Keratinocyte (primary cell): ENCODE results near the gene CERT1. TPM values are rescaled to one million over a fixed set of nuclear protein-coding genes. Genes with fewer than 3 reads are reported as not detected.

Experiments used
- DNase-seq: peaks from one replicate; pipeline ENCODE4 v3.0.0-alpha.2; 2011; ENCODE audit warnings: low read depth, missing footprints, low spot score
- FAIRE-seq: peaks from 2 replicates; lab custom pipeline; 2011; peaks lifted over from hg19 to GRCh38; lab: Jason Lieb, UNC
- H2AFZ ChIP-seq: 2 replicates; pipeline ENCODE4 v1.6.0; 2012; ENCODE audit warnings: low read length, control low read depth, inconsistent platforms; ENCODE audit not compliant: control insufficient read depth
- H3K27ac ChIP-seq: 2 replicates; pipeline ENCODE4 v1.5.1; 2011; ENCODE audit warnings: low read length; ENCODE audit not compliant: control insufficient read depth, insufficient read depth
- H3K27me3 ChIP-seq: 3 replicates; pipeline ENCODE4 v1.6.0; 2011; ENCODE audit warnings: low read length; ENCODE audit not compliant: control insufficient read depth, insufficient read depth; ENCODE audit errors: extremely low read depth
- H3K36me3 ChIP-seq, 2 experiments: 2 replicates in 1 of 2; 3 replicates in 1 of 2; pipeline ENCODE4 v1.5.1; 2011; ENCODE audit warnings: low read length in 2 of 2, mild to moderate bottlenecking in 1 of 2; ENCODE audit not compliant: control insufficient read depth in 2 of 2, insufficient read depth in 2 of 2; ENCODE audit errors: extremely low read depth in 1 of 2
- H3K4me1 ChIP-seq: 3 replicates; pipeline ENCODE4 v1.5.1; 2011; ENCODE audit warnings: low read length; ENCODE audit not compliant: control insufficient read depth, insufficient read depth; ENCODE audit errors: extremely low read depth
- H3K4me2 ChIP-seq: 3 replicates; pipeline ENCODE4 v1.6.0; 2011; ENCODE audit warnings: low read depth, low read length; ENCODE audit not compliant: control insufficient read depth, insufficient read depth; ENCODE audit errors: extremely low read depth
- H3K4me3 ChIP-seq, 3 experiments: fragments of 200-600 bp in 1 of 3; sonication (generic) in 1 of 3; 2 replicates in 2 of 3; 3 replicates in 1 of 3; pipeline ENCODE4 v1.5.1; 2011 to 2016; ENCODE audit warnings: low read length in 3 of 3, mild to moderate bottlenecking in 3 of 3, control low read depth in 2 of 3, inconsistent platforms in 1 of 3, low read depth in 1 of 3, mixed read lengths in 1 of 3, mixed run types in 1 of 3, moderate library complexity in 1 of 3; ENCODE audit not compliant: control insufficient read depth in 2 of 3, insufficient read depth in 2 of 3; ENCODE audit errors: extremely low read depth in 1 of 3
- H3K79me2 ChIP-seq: 2 replicates; pipeline ENCODE4 v1.6.0; 2012; ENCODE audit warnings: low read length; ENCODE audit not compliant: control insufficient read depth, insufficient read depth
- H3K9ac ChIP-seq: 3 replicates; pipeline ENCODE4 v1.6.0; 2011; ENCODE audit warnings: low read length; ENCODE audit not compliant: control insufficient read depth, insufficient read depth; ENCODE audit errors: extremely low read depth
- H3K9me1 ChIP-seq: 3 replicates; pipeline ENCODE4 v1.6.0; 2011; ENCODE audit warnings: low read length; ENCODE audit not compliant: control insufficient read depth, insufficient read depth; ENCODE audit errors: extremely low read depth
- H3K9me3 ChIP-seq: 2 replicates; pipeline ENCODE4 v1.5.1; 2012; ENCODE audit warnings: low read depth, low read length; ENCODE audit not compliant: control insufficient read depth
- H4K20me1 ChIP-seq: 3 replicates; pipeline ENCODE4 v1.6.0; 2011; ENCODE audit warnings: low read length; ENCODE audit not compliant: control insufficient read depth, insufficient read depth; ENCODE audit errors: extremely low read depth
- CTCF ChIP-seq, 3 experiments: IDR thresholded peaks in 1 of 3; conservative IDR thresholded peaks in 1 of 3; optimal IDR thresholded peaks in 1 of 3; 2 replicates in 2 of 3; 3 replicates in 1 of 3; pipeline versions ENCODE3 to v1.5.1; 2011; ENCODE audit warnings: low read length in 3 of 3, mild to moderate bottlenecking in 3 of 3, moderate library complexity in 2 of 3, control low read depth in 1 of 3, inconsistent platforms in 1 of 3; ENCODE audit not compliant: insufficient read depth in 2 of 3; ENCODE audit errors: extremely low read depth in 1 of 3
- EZH2 ChIP-seq: IDR thresholded peaks from one replicate; pipeline ENCODE4 v1.6.1; 2012; ENCODE audit warnings: inconsistent platforms, mild to moderate bottlenecking, low read length, moderate library complexity
- dilution Hi-C: fragments of 300-500 bp; cut with MboI; formaldehyde crosslinking; loops from one replicate; pipeline ENCODE4 v1.7.0; 2020; ENCODE audit warnings: low sequenced_read_pairs; ENCODE audit not compliant: extremely low pct_ligation_motif_present
- polyA plus RNA-seq, 5 experiments: library from polyadenylated mRNA; depleted of rRNA in 3 of 5; stranded (reverse) in 3 of 5; stranded (forward) in 1 of 5; unstranded in 1 of 5; fragments of >200 nt; gene quantifications; 1 replicate in 1 of 5; 2 replicates in 3 of 5; 3 replicates in 1 of 5; pipeline versions ENCODE4 v1.2.1 to v1.2.3, GENCODE V29; 2011 to 2012; ENCODE audit warnings: missing spikeins in 2 of 5, low read depth in 1 of 5, low replicate concordance in 1 of 5

The CERT1 gene
- polyA plus RNA-seq, 1 donor (not counting 4 experiments of a cell fraction or from before 2014, with no cell fraction given), result 20.8 TPM

- dilution Hi-C loops, result no loop called here
- Histone ChIP-seq H3K27ac (no peak overlapping the region), H3K4me1 (no peaks in the 10 kb centered on the region), H3K4me3 (no peak overlapping the region), H3K9ac (no peak overlapping the region), H4K20me1 (no peaks in the 10 kb centered on the region), H2AFZ (no peak overlapping the region), H3K4me2 (no peak overlapping the region), H3K27me3 (no peaks in the 10 kb centered on the region), H3K9me3 (no peaks in the 10 kb centered on the region), H3K36me3 (peaks cover 0 to 2% of the 10 kb centered on the region in 2 experiments), H3K9me1 (no peaks in the 10 kb centered on the region), H3K79me2 (peaks cover 16% of the 10 kb centered on the region)
- DNase-seq (no peak), FAIRE-seq (no peak)
- no peak for TF ChIP-seq CTCF (optimal IDR thresholded peaks at IDR 0.05 in 1 of 3, IDR thresholded peaks at IDR 0.05 in 1 of 3, conservative IDR thresholded peaks at IDR 0.05 in 1 of 3; ENCODE audit: extremely low read depth in 1 of 3, insufficient read depth in 2 of 3, low read length in 3 of 3)
- TF ChIP-seq EZH2, result no peak
These were observed 33.7 kb upstream of the CERT1 start for GRCh38 chr5:75545131-75545530.

- Histone ChIP-seq H3K36me3 (no peaks in the 10 kb centered on the region), H3K27ac (no peak overlapping the region), H3K9me1 (no peaks in the 10 kb centered on the region), H3K4me1 (peaks cover 21% of the 10 kb centered on the region), H3K79me2 (peaks cover 44% of the 10 kb centered on the region), H2AFZ (no peak overlapping the region), H3K9me3 (no peaks in the 10 kb centered on the region), H4K20me1 (no peaks in the 10 kb centered on the region), H3K4me2 (no peak overlapping the region), H3K27me3 (no peaks in the 10 kb centered on the region), H3K9ac (no peak overlapping the region), H3K4me3 (no peak overlapping the region)
- TF ChIP-seq EZH2 (no peak), CTCF (optimal IDR thresholded peaks at IDR 0.05 in 1 of 3, IDR thresholded peaks at IDR 0.05 in 1 of 3, conservative IDR thresholded peaks at IDR 0.05 in 1 of 3; ENCODE audit: extremely low read depth in 1 of 3, insufficient read depth in 2 of 3, low read length in 3 of 3) (no peak)
- dilution Hi-C loops, result no loop called here
- FAIRE-seq (no peak), DNase-seq (no peak)
These were observed 26.8 kb upstream of the CERT1 start for GRCh38 chr5:75538211-75538610.
